HG03060 (cell line): Measurements from ENCODE around the gene POU2AF1.
"Not testable (repeated sequence)": the region's sequence is repeated elsewhere in the genome, so short reads cannot be mapped to it uniquely, and the experiment has no call there.

Experiments used
- ATAC-seq: cut with Tn5 transposase; IDR thresholded peaks from one replicate; pipeline ENCODE4 v1.9.1; 2021; ENCODE audit warnings: low read depth, moderate number of reproducible peaks; ENCODE audit not compliant: unreplicated experiment

Gene POU2AF1

DNA sequence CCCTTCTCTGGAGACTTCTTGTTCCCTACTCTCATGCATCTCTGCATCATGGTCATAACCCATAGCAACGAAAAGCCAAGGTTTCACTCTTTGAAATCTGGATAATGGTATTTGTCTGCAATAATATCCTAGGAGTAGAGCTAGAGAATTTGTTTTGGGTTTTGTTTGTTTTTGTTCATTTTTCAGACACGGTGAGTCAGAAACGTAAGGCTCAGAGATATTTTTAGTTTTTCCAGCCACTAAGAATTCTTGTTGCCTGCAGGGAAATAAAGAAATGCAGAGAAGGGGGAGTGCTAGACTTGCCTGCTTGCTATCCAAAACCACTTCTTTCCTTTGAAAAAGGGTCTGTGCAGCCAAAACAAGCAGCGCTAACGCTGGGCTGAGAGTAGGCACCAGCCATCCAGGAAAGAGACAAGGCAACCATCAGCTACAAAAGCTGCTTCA, 54.8 kb downstream of the POU2AF1 start:
- ATAC-seq, result no peak

DNA sequence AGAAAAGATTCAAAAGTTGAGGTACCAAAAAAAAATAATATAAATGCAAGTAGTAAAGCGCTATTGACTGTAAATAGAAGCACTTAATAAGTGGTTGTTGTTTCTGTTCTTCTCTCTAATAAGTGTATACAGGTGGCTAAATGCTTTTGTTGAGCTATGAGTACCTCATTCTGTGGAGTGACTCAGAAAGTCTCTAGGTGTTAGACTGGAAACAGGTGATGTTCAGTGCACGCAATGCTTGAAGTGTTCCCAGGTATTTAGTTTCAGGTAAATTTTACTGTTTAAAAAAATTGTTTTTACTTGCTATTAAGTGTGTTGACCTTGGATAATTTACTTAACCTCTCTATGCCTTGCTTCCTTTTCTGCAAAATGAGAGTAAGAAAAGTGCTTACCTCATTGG, 56.5 kb downstream of the POU2AF1 start:
- ATAC-seq, result no peak

DNA sequence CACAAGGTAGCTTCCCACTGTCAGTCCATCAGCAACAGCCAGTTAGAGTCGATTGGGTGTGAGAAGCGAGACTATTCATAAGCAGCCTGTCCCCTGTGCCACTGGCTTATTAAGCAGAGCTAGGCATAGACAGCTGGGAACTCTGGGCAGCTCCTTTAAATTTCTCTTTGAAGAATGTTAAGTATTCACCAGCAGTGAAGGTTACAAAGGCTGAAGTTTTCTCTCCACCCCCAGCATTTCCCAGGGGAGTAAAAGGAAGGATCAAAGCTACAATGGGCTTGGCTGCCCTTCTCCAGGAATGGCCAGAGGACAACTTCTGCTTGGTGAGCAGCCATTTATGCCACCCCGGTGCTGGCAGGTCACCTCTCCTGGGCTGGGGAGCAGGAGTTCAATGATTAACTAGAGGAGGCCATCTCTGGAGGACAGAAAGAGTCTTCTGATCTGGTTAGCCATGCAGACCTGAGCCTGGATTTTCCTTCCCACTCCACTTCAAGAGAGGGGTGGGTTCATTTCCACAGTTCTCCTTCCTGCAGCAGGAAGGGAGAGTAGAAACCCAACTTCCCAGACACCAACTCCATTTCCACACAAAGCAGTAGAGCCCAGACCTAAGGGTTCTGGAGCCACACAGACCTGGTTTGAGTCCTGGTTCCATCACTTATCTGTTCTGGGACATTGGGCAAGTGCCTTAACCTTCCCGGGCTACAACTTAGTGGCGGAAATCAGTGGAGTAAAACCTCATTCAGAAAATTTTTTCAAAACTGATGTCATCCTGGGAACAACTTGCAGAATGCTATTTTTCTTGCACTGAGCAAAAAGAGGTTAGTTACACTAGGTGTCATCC, 58.1 kb downstream of the POU2AF1 start:
- ATAC-seq, result no peak

DNA sequence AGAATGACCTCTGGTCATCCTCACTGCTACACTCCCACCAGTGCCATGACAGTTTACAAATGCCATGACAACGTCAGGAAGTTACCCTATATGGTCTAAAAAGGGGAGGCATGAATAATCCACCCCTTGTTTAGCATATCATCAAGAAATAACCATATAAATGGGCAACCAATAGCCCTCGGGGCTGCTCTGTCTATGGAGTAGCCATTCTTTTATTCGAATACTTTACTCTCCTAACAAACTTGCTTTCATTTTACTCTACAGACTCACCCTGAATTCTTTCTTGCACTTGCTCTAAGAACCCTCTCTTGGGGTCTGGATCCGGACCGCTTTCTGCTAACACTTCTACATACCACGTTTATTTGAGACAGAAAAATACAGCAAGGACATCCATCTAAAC, 58.9 kb downstream of the POU2AF1 start:
- ATAC-seq, result not testable (repeated sequence)

DNA sequence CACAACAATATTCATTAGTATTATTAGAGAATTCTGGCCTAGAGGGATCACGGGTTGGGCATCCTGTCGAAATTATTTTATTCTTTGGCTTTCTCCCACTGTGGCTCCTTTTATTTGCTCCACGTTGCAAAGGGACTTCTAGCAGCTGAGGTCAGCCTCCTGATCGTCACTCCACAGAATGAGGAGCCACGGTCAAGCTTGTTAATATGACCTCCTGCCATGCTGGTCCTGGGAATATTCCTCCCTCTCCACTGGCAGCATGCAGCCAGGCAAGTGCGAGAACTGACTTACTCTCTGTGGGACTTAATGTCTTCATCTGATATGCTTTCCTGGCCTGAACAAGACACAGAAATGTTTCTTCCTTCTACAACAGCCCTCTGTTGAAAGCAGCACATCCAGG, 59.8 kb downstream of the POU2AF1 start:
- ATAC-seq, result no peak

DNA sequence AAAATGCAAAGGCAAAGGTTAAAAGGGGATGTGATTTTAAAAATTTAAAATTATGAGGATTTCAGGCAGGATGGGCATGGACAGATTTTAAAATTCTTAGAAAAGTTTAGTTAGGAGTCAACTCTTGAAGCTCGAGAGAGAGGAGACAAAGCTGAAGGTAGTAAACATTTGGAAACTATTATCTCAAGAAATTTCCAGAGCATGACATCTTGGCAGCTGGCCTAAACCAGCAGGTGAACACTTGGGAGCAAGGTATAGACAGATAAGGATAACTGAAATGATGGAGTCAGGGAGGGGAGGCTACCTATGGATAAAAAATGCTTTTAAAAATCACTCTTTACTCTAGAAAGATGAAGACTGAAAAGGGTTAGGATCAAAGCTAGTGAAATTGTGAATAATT, 67.0 kb downstream of the POU2AF1 start:
- no peak for ATAC-seq

DNA sequence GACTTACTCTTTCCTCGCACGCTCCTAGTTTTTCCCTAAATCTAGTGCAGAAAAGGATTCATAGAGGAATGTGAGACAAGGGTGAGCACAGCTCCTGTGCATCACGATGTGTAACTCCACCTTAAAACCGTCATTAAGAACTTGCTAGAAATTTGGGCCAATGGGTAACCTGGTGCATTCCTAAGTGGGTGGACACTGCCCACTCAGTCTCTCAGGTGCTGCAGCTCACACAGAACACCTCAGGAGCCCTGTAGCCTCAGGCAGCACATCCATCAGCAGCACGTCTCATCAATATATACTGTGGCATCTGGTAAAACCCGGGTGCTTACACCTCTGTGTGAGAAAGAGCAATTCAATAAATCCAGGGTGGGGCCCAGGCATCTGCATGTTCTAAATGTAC, 68.4 kb downstream of the POU2AF1 start:
- no peak for ATAC-seq

DNA sequence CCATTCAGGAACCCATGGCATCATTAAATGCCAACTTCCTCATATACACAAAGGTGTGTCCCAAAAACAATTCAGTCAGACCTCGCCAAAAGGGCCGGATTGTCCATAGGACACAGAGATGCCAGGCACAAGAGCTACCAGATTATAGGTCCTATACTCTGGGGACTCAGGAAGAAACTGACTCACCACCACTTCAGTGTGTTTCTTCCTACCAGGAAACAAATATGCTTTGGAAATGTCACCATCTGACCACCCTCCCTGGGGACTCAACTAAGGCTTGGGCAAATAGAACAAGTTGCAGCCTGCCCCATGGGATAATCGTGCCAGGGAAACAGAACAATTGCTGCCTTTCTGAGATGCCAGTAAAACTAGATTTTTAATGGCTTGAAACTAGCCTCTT, 69.0 kb downstream of the POU2AF1 start:
- no peak for ATAC-seq

DNA sequence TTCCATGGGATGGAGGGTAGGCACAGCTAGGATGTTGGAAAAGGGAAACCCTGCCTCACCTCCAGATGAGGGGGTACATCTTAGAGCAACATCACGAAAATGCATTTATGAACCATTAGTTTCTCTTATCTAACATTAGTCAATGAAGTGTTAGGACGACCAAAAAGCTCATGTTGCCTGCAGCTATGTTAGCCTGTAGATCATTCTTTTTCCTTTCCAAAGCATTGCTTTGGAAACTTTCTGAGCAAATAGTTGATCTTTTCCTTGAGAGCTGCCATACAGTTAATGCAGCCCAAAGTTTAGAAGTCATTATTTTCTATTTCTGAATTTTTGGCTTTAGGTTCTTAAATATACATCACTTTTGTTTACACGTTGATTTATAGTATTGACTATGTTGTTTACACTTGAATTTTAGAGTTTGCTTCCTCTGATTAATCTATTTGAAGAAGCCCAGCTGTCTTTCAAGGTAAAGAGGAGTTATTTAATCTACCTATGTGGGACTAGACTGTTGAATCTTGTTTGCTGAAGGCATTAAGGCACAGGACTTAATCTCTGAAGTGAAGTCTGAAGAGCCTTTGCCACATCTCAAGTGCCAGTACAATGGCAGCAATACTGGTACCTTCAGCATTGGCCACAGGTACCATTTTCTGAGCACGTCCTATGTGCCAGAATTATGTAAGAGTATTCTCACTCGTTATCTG, 69.7 kb downstream of the POU2AF1 start:
- no peak for ATAC-seq

DNA sequence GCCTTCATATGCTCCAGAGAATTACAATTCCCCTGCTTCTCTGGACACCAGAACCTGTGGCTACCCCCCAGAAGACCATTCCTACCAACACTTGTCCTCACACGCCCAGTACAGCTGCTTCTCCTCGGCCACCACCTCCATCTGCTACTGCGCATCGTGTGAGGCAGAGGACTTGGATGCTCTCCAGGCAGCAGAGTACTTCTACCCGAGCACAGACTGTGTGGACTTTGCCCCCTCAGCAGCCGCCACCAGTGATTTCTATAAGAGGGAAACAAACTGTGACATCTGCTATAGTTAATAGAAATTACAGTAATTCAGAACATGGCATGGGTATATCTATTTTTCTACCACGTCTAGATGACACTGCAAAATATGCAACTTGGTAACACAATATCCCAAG, 70.9 kb downstream of the POU2AF1 start:
- no peak for ATAC-seq

DNA sequence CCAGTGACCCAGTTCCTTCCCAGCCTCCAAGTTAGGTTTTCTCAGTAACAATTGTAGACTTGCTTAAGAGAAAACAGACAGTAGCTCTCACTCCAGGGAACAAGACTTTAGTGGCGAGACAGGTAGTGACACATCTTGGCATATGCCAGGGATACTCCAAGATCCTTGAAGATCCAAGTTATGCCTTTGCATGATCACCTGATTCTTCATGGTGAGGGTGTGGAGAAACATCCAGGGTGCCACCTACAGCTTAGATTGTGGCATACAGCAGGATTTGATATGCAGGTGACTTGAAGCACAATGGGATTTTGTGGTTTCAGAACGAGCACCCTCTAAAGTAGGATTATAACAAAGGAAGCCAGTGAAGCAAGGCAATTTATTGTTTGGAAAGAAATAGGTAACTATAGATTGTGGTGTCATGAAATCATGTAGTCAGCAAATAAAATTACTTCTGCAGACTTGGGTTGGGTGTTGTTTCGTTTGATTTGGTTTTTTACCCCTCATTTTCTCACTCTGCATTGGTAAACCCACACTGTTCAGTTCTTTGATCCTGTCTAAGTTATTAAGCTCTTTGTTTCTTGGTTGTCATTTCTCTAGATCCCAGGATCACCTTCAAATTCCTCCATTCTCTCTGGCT, 71.5 kb downstream of the POU2AF1 start:
- ATAC-seq, result no peak

DNA sequence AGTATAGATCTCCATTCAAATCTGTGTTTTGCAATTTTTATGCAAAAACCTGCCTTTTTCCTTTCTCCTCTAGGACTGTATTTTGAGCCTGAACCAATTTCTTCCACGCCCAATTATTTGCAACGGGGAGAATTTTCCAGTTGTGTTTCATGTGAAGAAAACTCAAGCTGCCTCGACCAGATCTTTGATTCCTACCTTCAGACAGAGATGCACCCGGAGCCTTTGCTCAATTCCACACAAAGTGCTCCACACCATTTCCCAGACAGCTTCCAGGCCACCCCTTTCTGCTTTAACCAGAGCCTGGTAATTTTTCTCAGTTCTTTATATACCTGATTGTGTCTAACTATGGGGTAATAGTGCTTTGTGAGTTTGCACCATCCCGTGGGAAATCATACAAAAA, 72.8 kb downstream of the POU2AF1 start:
- ATAC-seq, result no peak

DNA sequence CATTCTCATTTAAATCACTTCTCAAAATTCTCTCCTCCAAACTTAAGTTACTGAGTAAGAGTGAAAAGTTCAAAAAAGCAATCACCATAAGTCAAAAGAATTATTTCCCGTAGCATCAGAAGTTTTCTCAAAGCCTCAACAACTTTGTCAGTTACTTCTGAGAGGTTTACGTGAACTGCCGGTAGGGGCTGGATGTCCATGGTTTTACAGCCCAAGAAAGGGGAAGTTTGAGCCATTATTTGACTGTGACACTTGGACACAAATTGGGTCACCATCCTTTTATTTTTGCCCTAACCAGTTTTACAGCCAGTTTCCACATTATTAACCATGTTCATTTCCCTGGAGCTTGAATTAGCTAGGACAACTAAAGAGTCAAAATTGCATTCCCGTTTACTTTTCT, 73.2 kb downstream of the POU2AF1 start:
- ATAC-seq, result no peak

DNA sequence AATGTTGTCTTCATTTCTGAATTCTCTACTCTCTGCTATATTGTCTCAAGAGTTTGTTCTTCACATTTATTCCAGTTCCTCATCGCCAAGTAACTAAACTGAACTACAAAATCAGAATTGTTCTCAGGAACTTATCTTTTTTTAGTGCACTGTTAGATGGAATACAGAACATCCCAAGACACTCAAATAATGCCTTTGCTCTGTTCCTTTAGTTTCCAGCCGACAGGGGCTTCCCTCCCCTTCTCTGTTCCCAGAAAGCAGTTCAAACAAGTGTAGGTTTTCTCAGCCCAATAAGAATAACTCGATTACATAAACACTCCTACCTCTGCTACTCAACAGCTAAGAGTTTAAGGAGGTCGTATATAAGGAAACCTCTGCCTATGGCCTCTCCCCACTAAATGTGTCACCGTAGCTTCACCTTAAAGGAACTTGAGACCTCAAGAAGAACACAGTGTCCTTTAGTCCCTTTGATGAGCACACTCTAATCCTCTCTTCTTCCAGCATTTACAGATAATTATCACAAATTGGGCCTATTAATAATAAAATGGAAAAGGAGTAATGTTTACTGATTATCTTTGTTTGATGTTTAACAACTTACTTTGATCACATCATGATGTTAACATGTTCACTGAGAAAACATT, 73.8 kb downstream of the POU2AF1 start:
- ATAC-seq, result no peak

DNA sequence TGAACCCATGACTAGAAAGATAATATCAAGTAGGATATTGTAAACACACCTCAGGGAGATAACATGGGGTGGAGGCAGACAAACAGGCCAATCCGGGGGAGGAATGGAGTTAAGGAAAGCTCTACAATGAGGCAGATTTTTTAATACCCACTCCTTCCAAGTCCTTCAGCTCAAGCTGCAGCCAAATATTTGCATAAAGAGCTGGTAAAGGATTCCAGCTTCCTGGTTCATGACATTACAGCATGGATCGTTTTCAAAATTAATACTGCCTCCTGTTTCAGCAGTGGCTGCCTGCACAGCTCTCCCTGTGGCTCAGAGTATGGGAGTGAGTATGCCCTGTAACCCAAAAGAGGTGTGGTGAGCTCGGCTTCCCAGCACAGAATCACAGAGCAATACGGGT, 75.6 kb downstream of the POU2AF1 start:
- no peak for ATAC-seq

DNA sequence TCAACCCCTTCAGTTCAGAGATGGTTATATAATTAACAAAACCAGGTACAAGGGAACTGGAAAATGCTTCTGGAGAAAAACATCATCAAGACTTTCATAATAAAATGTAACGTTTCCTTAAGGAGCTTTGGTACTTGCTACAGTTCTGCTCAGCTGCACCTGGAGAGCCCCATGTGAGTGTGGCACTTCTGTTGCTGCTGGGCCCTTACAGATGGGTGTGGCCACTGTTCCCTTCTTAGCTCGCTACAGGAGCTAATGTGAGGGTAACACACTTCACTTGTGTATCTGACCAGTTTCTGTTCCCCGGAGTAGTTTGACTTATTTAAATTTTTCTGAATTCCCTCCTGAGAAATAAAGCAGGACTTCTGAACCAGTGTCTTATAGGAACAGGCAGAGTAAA, 76.8 kb downstream of the POU2AF1 start:
- ATAC-seq, result no peak
